Naive thymus-derived CD4-positive, alpha-beta T cell (primary cell): ENCODE measurements around the gene SEC61A2. TPM values are rescaled to one million over a fixed set of nuclear protein-coding genes. Genes with fewer than 3 reads are reported as not detected.

Experiments
- microRNA-seq: library from miRNA; unstranded; fragments of <30 nt; microRNA quantifications from one replicate; pipeline ENCODE4 v1.2.0, GENCODE V29; 2022; ENCODE audit warnings: borderline microRNAs expressed
- polyA plus RNA-seq, 2 donors: library from polyadenylated mRNA; unstranded; fragments of 300-500 nt; fragmentation: Illumina TruSeq; gene quantifications; one replicate each; pipeline ENCODE4 v1.2.3, GENCODE V29; 2021
- total RNA-seq, 6 experiments: library from RNA in 5 of 6; stranded (reverse) in 5 of 6; gene quantifications; 1 replicate in 5 of 6; 2 replicates in 1 of 6; pipeline ENCODE4 v1.2.3 and lab custom pipeline; 2021 to 2026

SEC61A2 gene
- total and polyA plus RNA-seq, 7 experiments from 2014 or later: 1.9 to 15.7 (median 8.6) TPM

Small RNA genes within 50 kb of the gene (microRNA-seq; reads per million reads assigned to microRNA genes)
- not detected for gene MIR548AK

Other genes with a start within 250 kb of the SEC61A2 start
- 10 to 100 TPM; 27.2 to 40.5 (median 36.3) TPM for gene UPF2, start 86.9 kb upstream of the SEC61A2 start, total RNA-seq
- gene UPF2, start 86.9 kb upstream of the SEC61A2 start, polyA plus RNA-seq: 10 to 100 TPM in 1 of 2 donors, 1 to 10 TPM in 1; 9.0 to 10.6 TPM
- 10 to 100 TPM; 10.8 to 25.9 (median 12.5) TPM for gene DHTKD1, start 60.7 kb upstream of the SEC61A2 start, total RNA-seq
- gene DHTKD1, start 60.7 kb upstream of the SEC61A2 start, polyA plus RNA-seq: 1 to 10 TPM; 5.0 to 8.0 TPM
- 10 to 100 TPM; 24.5 to 89.4 (median 47.4) TPM for gene NUDT5, start 66.2 kb downstream of the SEC61A2 start, total RNA-seq
- gene NUDT5, start 66.2 kb downstream of the SEC61A2 start, polyA plus RNA-seq: 10 to 100 TPM; 44.1 to 57.3 TPM
- gene CDC123, start 66.5 kb downstream of the SEC61A2 start, total RNA-seq: 10 to 100 TPM; 27.0 to 97.8 (median 34.2) TPM
- gene CDC123, start 66.5 kb downstream of the SEC61A2 start, polyA plus RNA-seq: 10 to 100 TPM; 80.8 to 95.5 TPM
- gene CAMK1D, start 219.9 kb downstream of the SEC61A2 start, total RNA-seq: 10 to 100 TPM; 12.5 to 43.2 (median 18.7) TPM
- gene CAMK1D, start 219.9 kb downstream of the SEC61A2 start, polyA plus RNA-seq: 10 to 100 TPM; 14.9 to 18.6 TPM